Fibroblast of skin of left quadriceps (primary cell): ENCODE measurements around the gene CCDC158.
"Not testable (repeated sequence)": the region's sequence is repeated elsewhere in the genome, so short reads cannot be mapped to it uniquely, and the experiment has no call there.

ENCODE experiments used
- DNase-seq, 2 experiments: peaks; one replicate each; pipeline ENCODE4 v3.0.0-alpha.2; 2013; ENCODE audit warnings: low read depth in 2 of 2

CCDC158 gene

DNA sequence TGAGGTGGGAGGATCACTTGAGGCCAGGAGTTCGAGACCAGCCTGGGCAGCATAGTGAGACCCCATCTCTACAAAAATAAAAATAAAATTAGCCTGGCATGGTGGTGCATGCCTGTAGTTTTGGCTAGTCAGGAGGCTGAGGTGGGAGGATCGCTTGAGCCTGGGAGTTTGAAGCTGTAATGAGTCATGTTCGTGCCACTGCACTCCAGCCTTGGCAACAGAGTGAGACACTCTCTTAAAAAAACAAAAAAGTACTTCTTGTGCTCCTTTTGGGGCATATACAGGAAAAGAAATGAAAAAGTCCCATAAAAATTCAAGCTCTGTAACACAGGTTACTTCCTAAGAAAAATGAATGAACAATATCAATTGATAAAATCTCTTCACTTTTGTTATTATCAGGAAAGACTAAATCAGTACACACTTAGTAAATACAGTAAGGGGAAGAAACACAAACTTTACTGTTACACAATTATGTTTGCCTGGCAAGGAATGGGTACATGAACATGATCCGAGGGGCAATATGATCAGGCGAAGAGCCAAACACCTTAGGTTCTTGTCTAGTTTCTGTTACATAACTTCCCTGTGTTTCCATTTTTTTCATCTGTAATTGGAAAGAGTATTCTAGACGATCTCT, 46.9 kb downstream of the CCDC158 start:
- no peak for DNase-seq

GRCh38 chr4:76366737-76367136, 54.2 kb downstream of the CCDC158 start:
- DNase-seq, result no peak

GRCh38 chr4:76365636-76366035, 55.3 kb downstream of the CCDC158 start:
- no peak for DNase-seq

DNA sequence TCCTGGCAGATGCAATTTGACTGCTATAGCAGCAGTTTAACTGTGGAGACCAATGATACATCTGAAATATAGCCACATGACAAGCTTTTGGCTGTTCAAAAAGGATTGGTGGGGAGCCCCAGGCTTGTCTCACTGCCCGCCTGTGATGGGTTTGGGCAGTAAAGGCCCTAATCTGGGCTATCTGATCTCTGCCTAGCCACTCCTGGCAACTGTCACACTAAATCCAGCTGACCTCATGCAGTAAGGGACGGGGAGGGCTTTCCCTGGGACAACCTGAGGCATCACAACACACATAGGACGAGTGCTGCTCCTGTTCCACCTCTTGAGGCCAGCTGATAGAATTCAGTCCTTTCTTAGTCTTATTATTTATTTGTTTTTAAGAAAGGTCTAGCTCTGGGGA, 56.2 kb downstream of the CCDC158 start:
- no peak for DNase-seq

GRCh38 chr4:76363556-76364290, 57.2 kb downstream of the CCDC158 start:
- peak in 1 of 2 experiments; percentile 1 for DNase-seq

- no peak for DNase-seq
These were observed 59.1 kb downstream of the CCDC158 start for GRCh38 chr4:76361689-76362412.

GRCh38 chr4:76359881-76360466, 61.0 kb downstream of the CCDC158 start:
- not testable (repeated sequence) for DNase-seq

DNA sequence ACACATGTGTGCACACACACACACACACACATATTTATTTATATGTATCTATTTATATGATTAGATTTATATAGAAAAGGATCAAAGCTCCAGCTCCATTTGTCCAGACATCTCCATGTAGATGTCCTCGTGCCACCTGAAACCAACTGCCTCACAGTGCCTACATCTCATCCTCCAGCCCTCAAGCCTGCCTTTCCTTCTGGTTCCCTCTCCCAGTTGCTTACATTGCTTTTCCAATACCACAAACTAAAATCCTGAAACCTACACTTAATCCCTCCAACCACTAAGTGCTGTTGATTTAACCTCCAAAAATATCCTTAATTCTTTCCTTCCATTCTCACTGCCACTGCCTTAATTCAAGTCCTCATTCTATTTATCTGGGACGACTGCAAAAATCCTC, 63.0 kb downstream of the CCDC158 start:
- no peak for DNase-seq

DNA sequence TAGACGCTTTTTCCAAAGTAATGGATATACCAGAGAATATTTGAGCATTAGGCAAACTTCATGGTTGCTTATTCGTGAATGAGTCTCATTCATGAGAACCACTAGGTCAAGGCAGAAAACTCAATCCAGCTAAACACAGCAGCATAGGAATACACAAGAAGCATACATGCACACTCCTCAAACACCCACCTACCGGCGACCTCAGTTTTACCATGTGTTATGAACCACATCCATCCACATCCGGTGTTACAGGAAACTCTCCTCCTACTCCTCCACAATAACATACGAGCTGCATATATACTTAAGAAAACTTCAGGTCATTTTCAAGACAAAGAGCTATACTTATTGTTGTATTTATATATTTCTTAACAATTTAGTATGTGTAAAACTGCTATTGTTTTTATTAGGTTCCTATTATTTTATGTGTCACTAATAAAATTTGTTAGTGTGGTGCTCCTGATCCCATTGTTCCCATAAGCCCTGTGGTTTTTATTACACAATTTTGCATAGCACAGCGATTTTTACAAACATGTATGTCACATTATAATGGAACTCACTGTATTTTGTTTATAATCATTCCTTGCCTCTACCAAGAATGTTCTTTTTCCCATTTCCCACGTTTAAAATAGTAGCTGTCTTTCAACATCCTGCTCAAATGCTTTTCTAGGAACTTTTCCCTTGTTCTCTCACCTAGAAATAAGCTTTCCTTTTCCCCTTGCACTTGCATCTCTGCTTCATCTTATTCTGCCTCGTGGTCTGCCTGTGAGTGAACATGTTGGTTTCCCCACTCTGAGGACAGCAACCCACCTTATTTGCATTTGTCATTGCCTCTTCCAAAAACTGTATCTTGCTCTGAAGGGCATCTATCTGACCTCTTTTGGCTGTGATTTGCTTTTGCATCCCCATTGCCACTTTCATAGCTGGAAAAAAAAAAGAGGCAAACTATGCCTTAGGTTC, 66.1 kb downstream of the CCDC158 start:
- no peak for DNase-seq

GRCh38 chr4:76342803-76343202, 78.1 kb downstream of the CCDC158 start:
- no peak for DNase-seq

GRCh38 chr4:76342191-76342590, 78.8 kb downstream of the CCDC158 start:
- DNase-seq, result no peak

DNA sequence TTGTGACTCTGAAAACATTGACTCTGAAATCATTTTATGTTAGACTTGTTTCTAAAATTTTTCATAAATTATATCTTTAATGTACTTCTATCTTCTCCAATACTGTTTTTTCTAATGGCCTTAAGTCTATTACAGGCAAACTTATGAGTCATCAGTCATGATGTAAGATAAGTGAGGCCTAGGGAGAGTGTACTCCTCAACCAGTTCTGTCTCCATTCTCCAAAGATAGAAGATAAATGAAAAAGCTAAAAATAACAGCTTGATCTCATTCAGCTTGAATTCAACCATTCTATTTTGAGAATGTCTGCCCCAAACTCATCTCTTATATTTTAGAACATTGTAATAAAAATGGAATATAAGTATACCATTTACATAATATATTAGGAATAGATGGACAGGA, 79.9 kb downstream of the CCDC158 start:
- peak; percentile 20 for DNase-seq

- DNase-seq, result no peak
These were observed 81.6 kb downstream of the CCDC158 start for GRCh38 chr4:76339364-76339763.

GRCh38 chr4:76334885-76335284, 86.1 kb downstream of the CCDC158 start:
- DNase-seq, result no peak

DNA sequence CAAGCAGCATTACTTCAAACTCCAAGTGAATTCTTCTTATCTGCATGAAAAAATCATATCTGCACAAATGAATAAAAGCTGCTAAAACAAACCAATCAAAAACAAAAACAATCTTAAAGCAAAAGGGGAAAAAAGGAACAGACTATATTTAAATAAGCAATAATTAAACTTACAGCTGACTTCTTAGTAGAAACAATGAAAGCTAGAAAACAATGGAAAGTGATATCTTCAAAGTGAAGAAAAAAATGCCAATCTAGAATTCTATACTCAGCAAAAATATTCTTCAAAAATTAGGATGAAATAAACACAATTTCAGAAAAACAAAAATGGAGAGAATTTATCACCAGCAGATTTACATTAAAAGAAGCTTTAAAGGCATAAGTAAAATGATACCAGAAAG, 94.4 kb downstream of the CCDC158 start:
- DNase-seq, result no peak

- DNase-seq, result no peak
These were observed 95.9 kb downstream of the CCDC158 start for GRCh38 chr4:76325072-76325471.

GRCh38 chr4:76322236-76322635, 98.7 kb downstream of the CCDC158 start:
- DNase-seq, result no peak

DNA sequence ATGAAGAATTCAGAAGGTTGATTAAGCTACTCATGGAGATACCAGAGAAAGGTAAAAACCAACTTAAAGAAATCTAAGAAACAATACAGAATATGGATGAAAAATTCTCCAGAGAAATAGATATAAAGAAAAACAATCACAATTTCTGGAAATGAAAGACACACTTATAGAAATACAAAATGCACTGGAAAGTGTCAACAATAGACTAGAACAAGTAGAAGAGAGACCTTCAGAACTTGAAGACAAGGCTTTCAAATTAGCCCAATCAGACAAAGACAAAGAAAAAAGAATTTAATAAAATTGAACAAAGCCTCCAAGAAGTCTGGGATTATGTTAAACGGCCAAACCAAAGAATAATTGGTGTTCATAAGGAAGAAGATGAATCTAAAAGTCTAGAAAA, 104.8 kb downstream of the CCDC158 start:
- DNase-seq, result no peak

DNA sequence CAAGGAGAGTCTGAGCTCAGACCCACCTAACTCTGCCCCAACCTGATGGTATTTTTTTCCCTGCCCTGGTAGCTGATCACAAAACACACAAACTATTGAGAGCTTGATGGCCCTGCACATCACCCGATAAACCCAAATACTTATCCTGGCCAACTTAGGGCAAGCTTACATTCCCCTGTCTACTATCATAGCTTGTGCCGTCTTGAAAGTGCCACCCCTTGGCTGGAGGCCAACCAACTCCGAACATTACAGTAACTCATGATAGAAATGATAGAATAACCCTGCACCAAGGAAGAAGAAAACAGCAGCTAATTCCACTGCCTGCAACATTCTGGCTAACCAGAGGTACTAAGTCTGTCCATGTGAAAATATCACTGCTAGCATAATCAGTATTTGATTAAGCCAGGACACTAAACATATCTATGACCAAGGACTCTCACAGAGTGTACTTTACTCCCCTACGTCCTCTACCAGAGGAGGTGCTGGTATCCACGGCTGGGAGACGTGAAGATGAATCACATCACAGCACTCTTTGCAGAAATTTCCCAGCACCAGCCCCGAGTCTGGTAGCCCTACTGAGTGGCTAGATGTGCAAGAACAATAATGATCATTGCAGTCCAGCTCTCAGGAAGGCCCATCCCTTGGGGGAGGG, 105.5 kb downstream of the CCDC158 start:
- DNase-seq, result no peak

GRCh38 chr4:76313547-76313946, 107.4 kb downstream of the CCDC158 start:
- DNase-seq, result no peak

DNA sequence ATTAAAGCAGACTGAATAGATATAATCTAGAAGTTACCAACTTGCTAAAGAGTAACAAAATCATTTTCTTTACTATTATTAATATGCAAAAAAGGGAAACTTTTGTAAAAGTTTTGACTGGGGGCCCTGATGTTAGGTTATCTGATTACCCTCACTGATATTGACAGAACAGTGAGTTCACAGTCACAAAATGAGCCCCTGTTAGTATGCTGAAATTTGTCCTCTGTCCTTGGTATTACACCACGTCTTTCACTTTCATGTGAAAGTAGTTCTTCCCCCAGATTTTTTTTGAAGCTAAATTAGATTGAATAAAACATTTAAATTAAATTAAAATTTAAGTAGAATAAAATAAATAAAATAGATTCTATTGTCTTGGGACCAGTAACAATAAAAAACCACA, 108.5 kb downstream of the CCDC158 start:
- no peak for DNase-seq
